Activated CD4-positive, alpha-beta T cell treated with anti-CD3 and anti-CD28 coated beads, Interleukin-2, Interleukin-4, amounts not matched to agents 100 ng/mL and 50 ng/mL, durations not matched to agents 16 hours and 8 hours (primary cell): ENCODE results near the gene ESPL1.
A peak's percentile ranks its signal among the peaks of the same experiment; 100 is the strongest.
"Not testable (repeated sequence)": the region's sequence is repeated elsewhere in the genome, so short reads cannot be mapped to it uniquely, and the experiment has no call there.

Experiments
- DNase-seq: peaks from one replicate; pipeline ENCODE4 v3.0.0-alpha.2; 2020; ENCODE audit warnings: low spot score

Gene ESPL1

DNA sequence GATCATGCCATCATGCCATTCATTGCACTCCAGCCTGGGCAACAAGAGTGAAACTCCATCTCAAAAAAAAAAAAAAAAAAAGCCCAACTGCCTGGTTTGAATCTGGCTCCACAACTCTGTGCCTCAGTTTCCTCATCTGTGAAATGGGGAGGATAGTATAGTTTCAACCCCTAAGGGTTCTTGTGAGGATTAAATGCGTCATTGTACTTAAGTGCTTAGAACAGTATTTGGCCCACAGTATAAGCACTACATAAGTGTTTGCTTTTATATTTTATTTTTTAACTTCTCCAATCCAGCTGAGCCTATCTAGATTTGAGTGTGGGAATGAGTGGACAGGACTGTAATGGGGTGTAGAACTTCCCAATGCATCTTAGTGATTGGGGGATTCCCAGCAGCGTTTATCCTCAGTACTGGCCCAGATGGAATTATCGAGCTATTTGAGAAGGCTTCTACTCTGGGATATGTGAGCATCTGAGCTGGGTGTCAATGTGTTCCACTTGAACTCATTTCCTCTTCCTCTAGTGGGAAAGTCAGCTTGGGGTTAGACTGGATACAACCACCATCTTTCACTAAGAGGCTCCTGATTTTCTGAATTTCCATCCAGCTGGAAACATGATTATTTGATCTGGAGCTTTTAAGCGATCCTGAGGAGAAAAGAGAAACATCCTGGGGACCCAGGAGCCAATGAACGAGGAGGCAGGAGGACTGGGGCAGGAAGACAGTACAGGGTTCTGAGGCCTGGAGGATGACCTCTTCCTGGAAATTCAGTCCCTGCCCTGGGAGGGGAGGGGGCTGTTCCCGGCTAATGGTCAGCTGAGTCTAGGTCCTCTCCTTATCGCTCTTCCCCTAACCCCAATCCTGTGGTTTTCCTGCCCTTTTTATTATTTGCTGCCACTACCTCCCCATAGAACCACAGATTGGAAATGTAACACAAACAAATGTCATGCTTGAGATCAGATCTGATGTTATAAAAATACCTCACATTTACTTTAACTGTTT is 9.3 kb upstream of the ESPL1 start:
- DNase-seq: no peak

- DNase-seq: no peak
Measured at GRCh38 chr12:53259891-53260290, 8.2 kb upstream of the ESPL1 start.

DNA sequence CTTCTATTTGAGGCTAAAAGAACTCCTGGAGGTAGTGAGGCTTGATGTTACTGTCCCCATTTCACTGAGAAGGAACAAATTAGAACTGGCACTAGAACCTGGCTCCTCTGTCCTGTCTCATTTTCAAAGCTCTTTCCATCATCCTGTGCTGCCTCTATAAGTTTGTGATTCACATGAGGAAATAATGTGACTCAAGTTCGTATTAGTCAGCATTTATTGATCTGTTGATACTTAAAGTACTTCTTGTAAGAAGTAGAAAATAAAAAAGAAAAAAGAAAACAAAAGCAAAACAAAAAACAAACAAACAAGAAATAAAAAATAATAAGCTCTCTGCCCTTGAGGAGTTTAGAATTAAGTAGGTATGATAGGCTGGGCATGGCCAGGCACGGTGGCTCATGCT is 2.3 kb upstream of the ESPL1 start:
- no peak for DNase-seq

GRCh38 chr12:53267306-53267998 is 647 bp upstream of the ESPL1 start:
- peak; percentile 50 for DNase-seq

GRCh38 chr12:53268630-53269562 is 797 bp downstream of the ESPL1 start:
- DNase-seq: no peak

DNA sequence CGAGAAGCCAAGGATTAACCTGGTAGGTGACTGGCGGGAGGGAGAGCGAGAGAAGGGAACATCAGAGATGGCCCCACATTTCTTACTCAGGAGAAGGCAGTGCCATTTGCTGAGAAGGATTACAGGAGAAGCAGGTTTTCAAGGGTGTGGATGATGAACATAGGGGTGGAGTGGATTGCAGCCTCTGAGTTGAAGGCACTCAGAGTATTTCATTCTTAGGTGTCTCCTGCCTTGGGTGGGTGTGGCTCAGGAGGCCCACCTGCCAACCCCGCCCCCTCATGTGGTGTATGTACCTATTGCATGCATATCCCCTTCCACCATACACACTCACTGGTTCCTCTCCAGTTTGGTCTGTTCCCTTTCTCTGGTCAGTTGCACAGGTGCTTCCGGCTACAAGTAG is 6.3 kb downstream of the ESPL1 start:
- DNase-seq: no peak

DNA sequence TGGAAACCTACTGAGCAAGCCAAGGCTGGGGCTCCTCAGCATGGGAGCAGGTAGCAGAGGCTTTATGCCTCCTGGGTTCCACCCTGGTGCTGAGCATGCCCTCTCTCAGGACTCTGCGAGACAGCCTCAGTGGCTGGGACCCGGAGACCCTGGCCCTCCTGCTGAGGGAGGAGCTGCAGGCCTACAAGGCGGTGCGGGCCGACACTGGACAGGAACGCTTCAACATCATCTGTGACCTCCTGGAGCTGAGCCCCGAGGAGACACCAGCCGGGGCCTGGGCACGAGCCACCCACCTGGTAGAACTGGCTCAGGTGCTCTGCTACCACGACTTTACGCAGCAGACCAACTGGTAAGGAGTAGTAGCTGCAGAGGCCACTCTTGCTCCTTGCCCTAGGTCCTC is 8.4 kb downstream of the ESPL1 start:
- DNase-seq: no peak

GRCh38 chr12:53277981-53278380 is 9.9 kb downstream of the ESPL1 start:
- DNase-seq: no peak

DNA sequence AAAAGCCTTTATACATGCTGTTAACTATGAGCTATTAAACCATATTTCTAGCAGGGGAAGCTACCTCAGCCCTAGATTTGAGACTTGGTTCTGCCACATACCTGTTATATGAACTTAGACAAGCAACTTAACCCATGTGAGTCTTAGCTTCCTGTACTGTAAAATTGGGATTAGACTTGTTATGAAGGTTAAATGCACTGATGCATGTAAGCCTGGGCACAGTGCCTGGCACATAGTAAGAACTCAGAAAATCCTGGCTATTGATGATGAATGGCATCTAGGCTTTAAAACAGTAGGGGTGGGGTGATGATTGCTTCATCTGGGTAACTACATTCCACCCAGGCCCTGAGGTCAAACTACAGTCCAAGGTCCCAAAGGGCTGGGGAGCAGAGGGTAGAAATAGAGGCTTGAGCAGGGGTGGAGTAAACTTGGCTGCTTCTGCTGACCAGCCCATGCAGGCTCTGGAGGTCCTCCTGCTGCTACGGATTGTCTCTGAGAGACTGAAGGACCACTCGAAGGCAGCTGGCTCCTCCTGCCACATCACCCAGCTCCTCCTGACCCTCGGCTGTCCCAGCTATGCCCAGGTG is 11.3 kb downstream of the ESPL1 start:
- DNase-seq: no peak

DNA sequence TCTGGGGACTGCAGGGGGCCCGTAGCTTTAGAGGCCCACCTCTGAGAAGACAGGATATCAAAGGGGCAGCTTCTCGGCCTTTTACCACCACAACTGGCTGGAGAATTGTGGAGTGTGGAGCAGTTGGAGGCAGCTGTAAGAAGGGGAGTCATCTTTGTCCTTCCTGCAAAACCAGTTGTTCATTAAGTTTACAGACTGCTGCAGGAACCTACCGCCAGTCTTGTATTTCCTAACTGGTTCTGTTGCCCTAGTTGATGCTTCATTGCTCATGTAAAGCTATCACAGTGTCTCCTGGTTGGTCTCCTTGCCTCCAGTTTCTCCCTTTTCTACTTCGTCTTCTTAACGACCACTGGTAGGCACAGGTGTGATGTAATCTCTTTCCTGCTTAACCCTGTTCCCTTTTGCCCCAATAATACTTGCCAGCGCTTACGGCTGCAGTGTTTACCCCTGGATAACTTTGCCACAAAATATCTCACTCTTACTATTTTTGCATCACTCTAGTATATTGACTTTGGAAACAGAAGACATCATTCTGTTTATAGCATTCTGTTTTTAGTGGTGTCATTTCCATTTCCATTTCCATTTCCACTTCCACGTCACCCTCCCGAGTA is 11.9 kb downstream of the ESPL1 start:
- DNase-seq: no peak

DNA sequence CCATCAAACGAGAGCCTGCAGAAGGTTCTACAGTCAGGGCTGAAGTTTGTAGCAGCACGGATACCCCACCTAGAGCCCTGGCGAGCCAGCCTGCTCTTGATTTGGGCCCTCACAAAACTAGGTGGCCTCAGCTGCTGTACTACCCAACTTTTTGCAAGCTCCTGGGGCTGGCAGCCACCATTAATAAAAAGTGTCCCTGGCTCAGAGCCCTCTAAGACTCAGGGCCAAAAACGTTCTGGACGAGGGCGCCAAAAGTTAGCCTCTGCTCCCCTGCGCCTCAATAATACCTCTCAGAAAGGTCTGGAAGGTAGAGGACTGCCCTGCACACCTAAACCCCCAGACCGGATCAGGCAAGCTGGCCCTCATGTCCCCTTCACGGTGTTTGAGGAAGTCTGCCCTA is 18.3 kb downstream of the ESPL1 start:
- no peak for DNase-seq

DNA sequence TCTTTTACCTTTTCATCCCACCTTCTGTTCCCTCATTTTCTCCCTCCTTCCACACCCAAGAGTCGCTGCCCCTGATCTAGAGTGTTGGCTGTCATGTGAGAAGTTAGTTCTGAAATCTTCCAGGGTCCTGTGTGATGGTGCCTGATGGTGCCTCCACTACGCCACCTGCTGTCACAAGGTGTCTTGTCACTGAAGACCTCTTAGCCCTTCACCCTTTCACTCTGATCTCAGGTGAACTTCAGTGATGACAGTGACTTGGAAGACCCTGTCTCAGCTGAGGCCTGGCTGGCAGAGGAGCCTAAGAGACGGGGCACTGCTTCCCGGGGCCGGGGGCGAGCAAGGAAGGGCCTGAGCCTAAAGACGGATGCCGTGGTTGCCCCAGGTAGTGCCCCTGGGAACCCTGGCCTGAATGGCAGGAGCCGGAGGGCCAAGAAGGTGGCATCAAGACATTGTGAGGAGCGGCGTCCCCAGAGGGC is 19.7 kb downstream of the ESPL1 start:
- DNase-seq: peak; percentile 67

DNA sequence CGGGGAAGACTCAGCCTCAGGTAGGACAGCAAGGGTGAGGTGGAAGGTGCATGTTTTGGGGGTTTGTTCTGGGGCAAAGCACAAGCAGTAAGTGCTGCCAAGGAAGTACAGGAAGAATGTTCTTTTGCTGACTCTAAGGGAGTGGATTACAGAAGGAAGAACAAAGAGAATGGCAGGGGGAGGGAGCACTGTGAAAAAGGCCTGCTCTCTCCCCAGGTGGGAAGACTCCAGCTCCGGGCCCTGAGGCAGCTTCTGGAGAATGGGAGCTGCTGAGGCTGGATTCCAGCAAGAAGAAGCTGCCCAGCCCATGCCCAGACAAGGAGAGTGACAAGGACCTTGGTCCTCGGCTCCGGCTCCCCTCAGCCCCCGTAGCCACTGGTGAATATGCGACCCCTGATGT is 20.2 kb downstream of the ESPL1 start:
- DNase-seq: no peak

GRCh38 chr12:53289891-53290290 is 21.8 kb downstream of the ESPL1 start:
- DNase-seq: no peak

GRCh38 chr12:53290661-53291060 is 22.6 kb downstream of the ESPL1 start:
- DNase-seq: no peak

- DNase-seq: no peak
Measured at GRCh38 chr12:53292426-53292825, 24.3 kb downstream of the ESPL1 start.

DNA sequence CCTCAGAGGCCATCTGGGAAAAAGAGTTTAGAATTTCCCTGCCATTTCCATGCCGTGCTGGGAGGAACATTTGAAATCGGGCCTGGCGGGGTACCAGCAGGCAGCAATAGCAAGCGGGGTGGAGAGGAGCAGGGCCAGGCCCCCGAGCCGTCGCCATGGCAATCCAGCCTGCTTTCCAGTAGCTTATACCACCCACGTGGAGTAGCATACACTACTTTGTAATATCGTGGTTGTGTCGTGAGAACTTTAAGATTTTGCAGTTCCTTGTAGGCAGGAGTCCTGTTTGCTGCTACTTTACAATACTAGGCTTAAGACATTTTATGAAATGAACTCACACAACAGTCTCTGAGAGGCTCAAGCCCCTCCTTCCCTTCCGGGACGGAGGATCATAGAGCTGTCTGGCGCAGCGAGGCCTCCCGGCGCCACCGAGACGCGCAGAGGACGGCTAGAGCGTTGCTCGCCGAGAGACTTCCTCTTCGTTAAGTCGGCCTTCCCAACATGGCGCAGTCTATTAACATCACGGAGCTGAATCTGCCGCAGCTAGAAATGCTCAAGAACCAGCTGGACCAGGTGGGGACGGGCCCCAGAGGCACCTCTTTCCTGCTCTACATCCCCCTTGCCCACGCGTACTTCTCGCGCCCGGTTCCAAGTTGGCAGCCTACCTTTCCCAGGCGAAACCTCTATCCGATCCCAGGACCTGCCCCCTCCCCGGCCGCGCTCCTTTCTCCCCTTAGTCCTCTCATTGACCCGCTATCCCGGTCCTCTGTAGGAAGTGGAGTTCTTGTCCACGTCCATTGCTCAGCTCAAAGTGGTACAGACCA is 27.2 kb downstream of the ESPL1 start, which contains the start of gene PFDN5:
TSS of gene PFDN5 (plus strand) at position 473 of the 821 bp plus-strand sequence. CDS start at position 499, 26 bp downstream.
- peak; percentile 92 for DNase-seq

DNA sequence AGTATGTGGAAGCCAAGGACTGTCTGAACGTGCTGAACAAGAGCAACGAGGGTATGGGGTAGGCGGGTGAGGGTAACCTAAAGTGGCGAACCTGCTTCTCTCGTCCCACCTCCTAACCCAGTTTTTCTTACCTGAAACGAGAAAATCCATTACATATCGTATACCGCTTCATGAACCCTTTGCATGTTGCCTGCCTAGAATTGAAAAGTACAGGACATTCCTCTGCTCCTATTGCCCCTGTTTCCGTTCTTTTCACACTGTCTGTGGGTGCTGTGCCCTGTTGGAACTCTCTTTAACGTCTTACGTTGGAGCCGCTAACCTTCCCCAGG is 27.8 kb downstream of the ESPL1 start:
- DNase-seq: no peak

DNA sequence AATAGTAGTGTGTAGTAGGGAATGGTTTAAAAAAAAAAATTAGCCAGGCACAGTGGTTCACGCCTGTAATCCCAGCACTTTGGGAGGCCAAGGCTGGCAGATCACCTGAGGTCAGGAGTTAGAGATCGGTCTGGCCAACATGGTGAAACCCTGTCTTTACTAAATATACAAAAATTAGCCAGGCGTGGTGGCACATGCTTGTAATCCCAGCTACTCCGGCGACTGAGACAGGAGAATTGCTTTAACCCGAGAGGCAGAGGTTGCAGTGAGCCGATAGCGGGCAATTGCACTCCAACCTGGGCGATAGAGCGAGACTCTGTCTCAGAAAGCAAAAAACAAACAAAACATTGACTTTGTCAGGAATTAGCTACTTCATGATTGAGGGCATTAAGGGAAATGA is 29.0 kb downstream of the ESPL1 start:
- DNase-seq: not testable (repeated sequence)

DNA sequence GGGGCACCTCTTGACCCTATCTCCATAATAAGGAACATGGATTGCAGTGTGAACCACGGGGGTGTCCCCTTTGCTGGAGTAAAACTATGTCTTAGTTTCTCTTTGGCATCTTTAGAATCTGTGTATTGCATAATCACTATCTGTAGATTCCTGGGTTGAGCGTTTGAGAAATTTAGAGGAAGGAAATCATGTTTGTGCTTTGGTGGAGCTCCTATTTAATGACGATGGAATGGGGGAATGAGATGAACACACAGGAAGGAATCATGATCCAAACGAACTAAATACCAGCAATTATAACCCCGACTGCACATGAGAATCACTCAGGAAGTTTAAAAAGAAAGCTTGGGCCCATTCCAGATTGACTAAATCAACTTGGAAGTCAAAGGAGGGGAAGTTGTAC is 30.1 kb downstream of the ESPL1 start:
- no peak for DNase-seq
